ENCODE data around the gene TMPRSS2.

Gene TMPRSS2

GRCh38 chr21:41445465-41445862, 62.5 kb downstream of the TMPRSS2 start:
- no peaks in the 10 kb centered on the region for H3K4me1 ChIP-seq
- H3K27ac ChIP-seq: no peak overlapping the region
- DNase-seq: peak in 1 of 2 donors; percentile 25
- H3K36me3 ChIP-seq: peaks cover 47 to 94% (median 73%) of the 10 kb centered on the region in 3 donors
- TF ChIP-seq CTCF (IDR thresholded peaks at IDR 0.05): no peak
- H3K4me3 ChIP-seq: no peak overlapping the region
- intact Hi-C loops (cut with DNase I; ENCODE audit: low total_unique reads): no loop called here
- no peaks in the 10 kb centered on the region for H3K27me3 ChIP-seq
- no peaks in the 10 kb centered on the region for H3K9me3 ChIP-seq

GRCh38 chr21:41444703-41445464, 63.1 kb downstream of the TMPRSS2 start:
- intact Hi-C loops (cut with DNase I; ENCODE audit: low total_unique reads): no loop called here
- TF ChIP-seq CTCF (IDR thresholded peaks at IDR 0.05): no peak
- Histone ChIP-seq H3K4me1 (no peaks in the 10 kb centered on the region), H3K4me3 (no peak overlapping the region), H3K27ac (no peak overlapping the region), H3K9me3 (no peaks in the 10 kb centered on the region), H3K36me3 (peaks cover 51 to 95% (median 68%) of the 10 kb centered on the region in 3 donors), H3K27me3 (no peaks in the 10 kb centered on the region)
- peak in 1 of 2 donors; percentile 39 for DNase-seq

- H3K4me1 ChIP-seq: no peaks in the 10 kb centered on the region
- H3K36me3 ChIP-seq: peaks cover 42 to 95% (median 67%) of the 10 kb centered on the region in 3 donors
- no peaks in the 10 kb centered on the region for H3K27me3 ChIP-seq
- H3K4me3 ChIP-seq: no peak overlapping the region
- no peak overlapping the region for H3K27ac ChIP-seq
- DNase-seq: peak in 1 of 2 donors; percentile 15
- no peaks in the 10 kb centered on the region for H3K9me3 ChIP-seq
- TF ChIP-seq CTCF (IDR thresholded peaks at IDR 0.05): no peak
- intact Hi-C loops (cut with DNase I; ENCODE audit: low total_unique reads): no loop called here
Observed at GRCh38 chr21:41443562-41443961, 64.4 kb downstream of the TMPRSS2 start.

GRCh38 chr21:41442481-41443186, 65.3 kb downstream of the TMPRSS2 start:
- intact Hi-C loops (cut with DNase I; ENCODE audit: low total_unique reads): no loop called here
- Histone ChIP-seq H3K36me3 (peaks cover 43 to 92% (median 75%) of the 10 kb centered on the region in 3 donors), H3K9me3 (no peaks in the 10 kb centered on the region), H3K4me3 (no peak overlapping the region), H3K27ac (no peak overlapping the region), H3K4me1 (no peaks in the 10 kb centered on the region), H3K27me3 (no peaks in the 10 kb centered on the region)
- TF ChIP-seq CTCF (IDR thresholded peaks at IDR 0.05): no peak
- no peak for DNase-seq

- no peak overlapping the region for H3K4me3 ChIP-seq
- intact Hi-C loops (cut with DNase I; ENCODE audit: low total_unique reads): no loop called here
- DNase-seq: peak in 1 of 2 donors; percentile 53
- TF ChIP-seq CTCF (IDR thresholded peaks at IDR 0.05): no peak
- H3K4me1 ChIP-seq: no peaks in the 10 kb centered on the region
- H3K36me3 ChIP-seq: peaks cover 50 to 92% (median 76%) of the 10 kb centered on the region in 3 donors
- H3K27me3 ChIP-seq: no peaks in the 10 kb centered on the region
- no peaks in the 10 kb centered on the region for H3K9me3 ChIP-seq
- no peak overlapping the region for H3K27ac ChIP-seq
Observed at GRCh38 chr21:41441546-41441945, 66.4 kb downstream of the TMPRSS2 start.
